Prostate gland (tissue), 2 donors: ENCODE results near the gene ZFX. TPM values are rescaled to one million over a fixed set of nuclear protein-coding genes. Genes with fewer than 3 reads are reported as not detected.

ENCODE experiments used
- DNase-seq: peaks from one replicate; pipeline ENCODE4 v3.0.0-alpha.2; 2019; ENCODE audit warnings: low spot score
- H3K27ac ChIP-seq, 2 donors: fragments of 200-600 bp; sonication (generic); 2 replicates each; pipeline ENCODE4 v1.5.1; 2017 to 2019
- H3K27me3 ChIP-seq: fragments of 200-600 bp; sonication (generic); replicated peaks from 2 replicates; pipeline ENCODE4 v1.5.1; 2019; ENCODE audit not compliant: insufficient read depth
- H3K36me3 ChIP-seq, 2 donors: fragments of 200-600 bp; sonication (generic); 1 replicate in 1 of 2; 2 replicates in 1 of 2; pipeline versions ENCODE4 v1.5.1 to v1.8.1; 2017 to 2019
- H3K4me1 ChIP-seq: fragments of 200-600 bp; sonication (generic); replicated peaks from 2 replicates; pipeline ENCODE4 v1.5.1; 2019
- H3K4me3 ChIP-seq, 2 donors: fragments of 200-600 bp; sonication (generic); 2 replicates each; pipeline ENCODE4 v1.5.1; 2017 to 2019
- H3K9me3 ChIP-seq: fragments of 200-600 bp; sonication (generic); 2 replicates; pipeline ENCODE4 v1.5.1; 2017
- CTCF ChIP-seq, 4 experiments: fragments of 200-600 bp in 2 of 4; fragments of 450-650 bp in 2 of 4; sonication (generic) in 2 of 4; IDR thresholded peaks; 1 replicate in 3 of 4; 2 replicates in 1 of 4; pipeline ENCODE4 v1.5.1; 2016 to 2019; ENCODE audit warnings: antibody characterized with exemption in 4 of 4, mild to moderate bottlenecking in 2 of 4, moderate library complexity in 2 of 4
- POLR2A ChIP-seq: fragments of 450-650 bp; IDR thresholded peaks from one replicate; pipeline ENCODE4 v1.6.1; 2016; ENCODE audit warnings: antibody characterized with exemption, mild to moderate bottlenecking
- POLR2AphosphoS5 ChIP-seq: sonication (generic); formaldehyde crosslinking; IDR thresholded peaks from one replicate; pipeline ENCODE4 v1.6.1; 2017; ENCODE audit warnings: antibody characterized with exemption
- WGBS: methylation state at CpG from one replicate; pipeline ENCODE4 v1.1.5; 2018; 5-methylcytosine and 5-hydroxymethylcytosine counted together
- intact Hi-C: fragments of 100-400 bp; cut with DNase I; formaldehyde crosslinking; loops from one replicate; pipeline ENCODE4 v1.14.2; 2022
- total RNA-seq, 2 donors: library from RNA; depleted of rRNA; stranded (reverse); fragments of >200 nt; gene quantifications; one replicate each; pipeline ENCODE4 v1.1.0, GENCODE V29; 2016

Gene ZFX
- total RNA-seq, 2 donors from 2014 or later: 42.0 to 43.5 TPM

- H3K36me3 ChIP-seq: no peaks in the 10 kb centered on the region
- no peak overlapping the region for H3K27ac ChIP-seq
- 65% methylated on average over 4 of the region's 4 CpGs for WGBS
- H3K27me3 ChIP-seq: no peaks in the 10 kb centered on the region
- TF ChIP-seq POLR2A: no peak
- no peak for TF ChIP-seq POLR2AphosphoS5
- no peak for TF ChIP-seq CTCF (IDR thresholded peaks at IDR 0.05)
- no peaks in the 10 kb centered on the region for H3K4me1 ChIP-seq
- intact Hi-C loops: no loop called here
- H3K4me3 ChIP-seq: no peak overlapping the region
- DNase-seq: no peak
- H3K9me3 ChIP-seq: no peaks in the 10 kb centered on the region
Observed at GRCh38 chrX:24214568-24214967, 65.0 kb downstream of the ZFX start.

- TF ChIP-seq POLR2A (no peak), CTCF (IDR thresholded peaks at IDR 0.05) (no peak), POLR2AphosphoS5 (no peak)
- H3K9me3 ChIP-seq: no peaks in the 10 kb centered on the region
- no peaks in the 10 kb centered on the region for H3K4me1 ChIP-seq
- H3K27ac ChIP-seq: no peak overlapping the region
- DNase-seq: no peak
- 19% methylated on average over 2 of the region's 2 CpGs for WGBS
- H3K27me3 ChIP-seq: no peaks in the 10 kb centered on the region
- intact Hi-C loops: no loop called here
- no peak overlapping the region for H3K4me3 ChIP-seq
- no peaks in the 10 kb centered on the region for H3K36me3 ChIP-seq
Observed at GRCh38 chrX:24215272-24215671, 65.7 kb downstream of the ZFX start.

DNA sequence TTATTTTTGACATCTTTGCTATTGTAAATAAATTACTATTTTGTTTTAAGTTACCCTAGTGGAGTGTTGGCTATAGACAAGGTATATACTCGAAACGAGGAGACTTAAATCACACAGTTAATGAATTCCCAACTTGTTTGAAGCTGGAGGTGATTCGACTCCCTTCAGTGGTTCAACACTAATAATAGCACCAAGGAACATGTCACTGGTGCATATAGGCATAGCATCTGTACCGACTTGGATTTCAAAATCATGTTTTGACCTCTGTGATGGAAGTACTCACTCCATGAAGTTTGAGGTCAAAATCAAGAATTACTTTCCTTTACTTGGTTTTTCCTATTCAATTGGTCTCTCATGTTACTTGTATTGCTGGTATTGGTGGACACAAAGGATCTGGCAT lies 66.5 kb downstream of the ZFX start:
- Histone ChIP-seq H3K4me3 (no peak overlapping the region), H3K4me1 (no peaks in the 10 kb centered on the region), H3K27me3 (no peaks in the 10 kb centered on the region), H3K27ac (no peak overlapping the region), H3K9me3 (no peaks in the 10 kb centered on the region), H3K36me3 (no peaks in the 10 kb centered on the region)
- 87% methylated on average over 4 of the region's 4 CpGs for WGBS
- TF ChIP-seq POLR2A: no peak
- intact Hi-C loops: no loop called here
- no peak for DNase-seq

GRCh38 chrX:24216827-24217226 lies 67.3 kb downstream of the ZFX start:
- DNase-seq: no peak
- H3K27me3 ChIP-seq: no peaks in the 10 kb centered on the region
- H3K9me3 ChIP-seq: no peaks in the 10 kb centered on the region
- H3K27ac ChIP-seq: no peak overlapping the region
- H3K4me3 ChIP-seq: no peak overlapping the region
- H3K36me3 ChIP-seq: no peaks in the 10 kb centered on the region
- 100% methylated on average over 1 of the region's 1 CpG for WGBS
- intact Hi-C loops: no loop called here
- H3K4me1 ChIP-seq: no peaks in the 10 kb centered on the region
- TF ChIP-seq CTCF (IDR thresholded peaks at IDR 0.05) (no peak), POLR2AphosphoS5 (no peak), POLR2A (no peak)

DNA sequence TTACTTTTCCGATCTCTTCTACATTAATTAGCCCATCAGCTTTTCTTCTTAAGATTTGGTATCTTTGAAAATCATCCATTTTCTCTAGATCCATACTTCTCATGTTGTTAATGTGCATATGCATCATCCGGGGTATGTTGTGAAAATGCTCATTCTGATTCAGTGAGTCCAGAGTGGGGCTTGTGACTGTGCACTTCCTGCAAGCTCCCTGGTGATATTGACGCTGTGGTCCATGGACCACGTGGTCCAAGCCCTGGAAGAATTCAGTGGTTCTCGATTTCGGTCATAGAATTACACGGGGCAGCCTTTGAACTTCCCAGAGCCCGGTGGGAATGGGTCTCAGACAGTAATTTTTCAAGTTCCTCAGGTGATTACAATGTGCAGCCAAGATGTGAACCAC lies 69.8 kb downstream of the ZFX start:
- 93% methylated on average over 4 of the region's 8 CpGs for WGBS
- TF ChIP-seq POLR2AphosphoS5 (no peak), CTCF (IDR thresholded peaks at IDR 0.05) (no peak), POLR2A (no peak)
- H3K36me3 ChIP-seq: no peaks in the 10 kb centered on the region
- no peak overlapping the region for H3K4me3 ChIP-seq
- no peaks in the 10 kb centered on the region for H3K9me3 ChIP-seq
- intact Hi-C loops: no loop called here
- no peaks in the 10 kb centered on the region for H3K27me3 ChIP-seq
- DNase-seq: no peak
- H3K27ac ChIP-seq: no peak overlapping the region
- H3K4me1 ChIP-seq: no peaks in the 10 kb centered on the region

DNA sequence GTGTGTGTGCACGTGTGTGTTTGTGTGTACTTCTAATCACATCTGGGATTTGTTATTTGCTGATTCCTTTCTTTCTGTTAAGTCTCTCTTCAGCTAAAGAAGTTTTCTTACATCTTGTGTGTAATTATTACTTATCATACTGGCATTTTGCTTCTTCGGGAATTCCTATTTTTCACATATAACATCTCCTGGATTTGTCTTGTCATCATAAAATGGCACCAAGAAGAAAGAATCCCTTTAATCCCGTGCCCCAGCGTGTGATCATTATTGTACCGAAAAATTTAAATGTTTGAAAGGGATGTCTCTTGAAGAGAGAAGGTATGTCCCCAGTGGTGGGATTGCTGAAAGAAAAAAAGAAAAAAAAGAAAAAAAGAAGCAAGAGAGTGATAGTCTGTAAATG lies 72.3 kb downstream of the ZFX start:
- Histone ChIP-seq H3K4me3 (no peak overlapping the region), H3K9me3 (no peaks in the 10 kb centered on the region), H3K27me3 (no peaks in the 10 kb centered on the region), H3K36me3 (no peaks in the 10 kb centered on the region), H3K4me1 (no peaks in the 10 kb centered on the region), H3K27ac (no peak overlapping the region)
- intact Hi-C loops: no loop called here
- WGBS: 84% methylated on average over 5 of the region's 5 CpGs
- no peak for DNase-seq
- TF ChIP-seq POLR2AphosphoS5 (no peak), CTCF (IDR thresholded peaks at IDR 0.05) (no peak), POLR2A (no peak)
